GM18951 (cell line): ENCODE measurements around the gene JADE2.

ENCODE experiments used
- POLR2A ChIP-seq: IDR thresholded peaks from 4 replicates; pipeline ENCODE4 v1.6.1; 2011; ENCODE audit warnings: mild to moderate bottlenecking; ENCODE audit not compliant: insufficient read length, insufficient read depth; ENCODE audit errors: extremely low read depth
- in situ Hi-C: fragments of 300-500 bp; cut with MboI; formaldehyde crosslinking; loops from one replicate; pipeline ENCODE4 v1.12.0; 2022; ENCODE audit warnings: low sequenced_read_pairs, mixed read lengths, inconsistent platforms; ENCODE audit not compliant: unreplicated experiment

JADE2 gene

DNA sequence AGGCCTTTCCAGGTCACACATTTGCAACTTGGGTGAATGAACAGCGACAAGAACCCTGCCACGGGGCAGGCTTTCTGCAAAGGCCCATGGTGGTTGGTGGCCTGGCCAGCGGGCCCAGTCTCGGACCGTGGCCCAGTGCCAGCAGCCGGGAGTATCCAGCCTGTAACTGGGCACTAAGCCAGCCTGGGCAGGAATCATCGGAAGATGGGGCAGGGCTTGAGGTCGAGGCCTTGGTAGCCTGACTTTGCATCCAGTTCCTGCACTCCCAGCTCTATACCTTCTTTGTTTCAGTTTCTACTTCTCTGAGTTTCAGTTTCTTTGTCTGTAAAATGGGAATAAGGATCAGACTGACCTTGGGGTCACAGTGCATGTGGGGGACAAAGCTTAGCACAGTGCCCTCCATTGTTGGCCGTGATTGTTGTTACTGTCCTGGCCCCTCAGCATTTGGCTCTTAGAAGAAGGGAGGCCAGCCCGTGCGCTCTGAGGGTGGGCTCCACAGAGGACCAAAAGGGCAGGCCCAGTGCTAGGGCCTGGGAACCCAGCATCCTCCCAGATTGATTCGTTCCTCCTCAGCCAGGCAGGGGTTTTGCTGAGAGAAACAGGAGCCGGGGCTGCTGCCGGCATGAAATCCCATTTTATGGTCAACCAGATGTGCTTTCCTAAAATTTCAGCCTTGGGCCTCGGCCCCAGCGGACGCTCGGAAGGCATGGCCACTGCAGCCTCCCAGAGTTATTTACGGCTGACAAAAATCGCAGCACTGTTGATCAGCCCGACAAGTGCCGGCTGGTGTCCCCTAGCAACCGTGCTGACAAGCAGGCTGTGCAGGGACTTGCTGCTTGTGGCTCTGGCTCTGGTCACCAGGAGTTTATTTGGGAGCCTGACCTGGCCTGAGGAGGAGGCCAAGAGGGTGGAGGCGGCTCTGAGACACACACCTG lies 43.6 kb downstream of the JADE2 start:
- in situ Hi-C loops, result no loop called here
- TF ChIP-seq POLR2A, result no peak

DNA sequence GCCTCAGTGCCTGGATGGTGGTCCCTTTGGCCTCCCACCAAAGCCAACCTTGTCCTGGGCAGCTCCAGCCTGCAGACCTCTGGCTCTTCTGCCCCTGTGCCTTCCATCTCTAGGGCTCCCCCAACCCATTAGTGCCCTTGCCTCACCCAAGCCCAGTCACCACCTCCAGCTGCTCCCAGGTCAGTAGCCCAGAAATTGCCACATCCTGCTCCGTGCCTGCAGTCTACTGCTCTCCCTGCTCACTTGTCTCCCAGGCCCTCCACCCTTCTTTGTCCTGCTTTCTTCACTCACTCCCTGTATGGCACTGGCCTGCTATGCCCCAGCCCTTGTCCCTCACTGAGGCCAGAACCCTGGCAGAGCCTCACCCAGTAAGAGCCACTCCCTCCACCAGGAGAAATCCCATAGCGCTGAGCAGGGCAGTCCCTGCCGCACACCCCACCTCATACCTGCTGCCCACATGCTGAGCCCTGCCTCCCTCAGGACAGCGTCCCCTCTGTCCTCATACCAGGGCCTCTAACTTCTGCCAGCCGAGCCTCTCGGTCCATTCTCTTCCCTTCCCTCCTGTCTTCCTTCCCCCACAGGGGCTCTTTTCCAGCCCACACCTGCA lies 44.4 kb downstream of the JADE2 start:
- TF ChIP-seq POLR2A, result no peak
- in situ Hi-C loops, result no loop called here

DNA sequence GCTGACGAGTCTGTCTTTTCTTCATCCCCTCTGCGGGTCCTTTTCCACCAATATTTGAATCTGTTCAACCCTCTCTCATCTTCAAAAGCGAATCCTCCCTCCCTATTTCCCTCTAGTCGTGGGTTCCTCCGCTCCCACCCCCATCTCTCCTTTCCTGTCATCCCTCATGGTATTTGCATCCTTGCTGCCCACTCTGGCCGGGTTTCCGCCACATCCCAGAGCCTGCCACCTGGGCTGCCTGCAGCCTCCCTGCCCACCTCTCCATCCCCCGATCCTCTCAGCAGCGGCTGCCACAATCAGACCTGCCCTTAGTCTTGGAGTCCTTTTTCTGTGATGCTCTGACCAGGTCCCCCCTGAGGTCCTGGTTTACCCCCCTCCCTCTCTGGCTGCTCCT lies 44.9 kb downstream of the JADE2 start:
- in situ Hi-C loops, result no loop called here
- no peak for TF ChIP-seq POLR2A

DNA sequence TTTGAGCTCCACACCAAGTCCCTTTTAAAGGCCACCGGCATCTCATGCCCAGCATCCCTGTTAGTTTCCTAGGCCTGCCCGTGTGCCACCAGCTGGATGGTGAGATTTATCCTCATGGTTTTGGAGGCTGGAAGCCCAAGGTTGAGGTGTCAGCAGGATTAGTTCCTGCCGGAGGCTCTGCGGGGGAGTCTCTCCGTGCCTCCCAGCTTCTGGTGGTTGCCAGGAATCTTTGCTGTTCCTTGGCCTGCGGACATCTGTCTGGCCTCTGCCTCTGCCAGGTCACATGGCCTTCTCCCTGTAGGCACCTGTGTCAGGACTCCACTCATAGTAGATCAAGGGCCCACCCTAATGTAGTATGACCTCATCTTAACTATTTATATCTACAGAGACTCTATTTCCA lies 45.4 kb downstream of the JADE2 start:
- TF ChIP-seq POLR2A, result no peak
- in situ Hi-C loops, result no loop called here

DNA sequence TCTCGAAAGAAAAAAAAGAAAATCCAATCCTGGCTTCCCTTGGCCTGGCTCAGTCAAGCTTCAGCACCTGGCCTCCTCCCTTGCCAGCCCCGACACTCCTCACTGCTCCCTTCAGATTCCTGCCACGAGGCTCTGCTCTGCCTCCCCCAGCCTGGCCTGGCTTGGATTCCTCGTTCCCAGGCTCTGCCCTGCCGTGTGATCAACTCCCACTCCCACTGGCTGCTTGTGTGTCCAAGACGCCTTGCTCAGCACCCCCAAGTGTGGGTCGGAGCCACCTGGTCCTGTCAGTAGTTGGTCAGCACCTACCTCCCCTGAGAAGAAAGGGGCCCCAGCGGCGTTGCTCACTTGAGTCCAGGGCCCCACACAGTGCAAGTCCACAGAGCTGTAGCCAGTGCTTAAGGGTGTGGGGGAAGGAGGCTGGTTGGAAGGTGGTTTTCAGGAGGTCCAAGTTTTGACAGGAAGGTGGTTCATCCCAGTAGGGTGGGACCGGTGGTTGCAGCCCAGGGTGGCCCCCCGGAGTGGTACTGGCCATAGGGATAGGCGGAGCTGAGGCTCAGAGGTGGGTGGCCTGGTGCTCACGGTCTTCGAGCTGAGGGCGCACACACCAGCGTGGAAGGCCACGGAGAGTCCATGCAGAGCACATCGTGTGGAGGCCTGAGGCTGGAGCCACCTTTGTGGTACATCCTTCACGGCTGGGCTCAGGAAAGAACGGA lies 46.4 kb downstream of the JADE2 start:
- TF ChIP-seq POLR2A, result no peak
- in situ Hi-C loops, result no loop called here

DNA sequence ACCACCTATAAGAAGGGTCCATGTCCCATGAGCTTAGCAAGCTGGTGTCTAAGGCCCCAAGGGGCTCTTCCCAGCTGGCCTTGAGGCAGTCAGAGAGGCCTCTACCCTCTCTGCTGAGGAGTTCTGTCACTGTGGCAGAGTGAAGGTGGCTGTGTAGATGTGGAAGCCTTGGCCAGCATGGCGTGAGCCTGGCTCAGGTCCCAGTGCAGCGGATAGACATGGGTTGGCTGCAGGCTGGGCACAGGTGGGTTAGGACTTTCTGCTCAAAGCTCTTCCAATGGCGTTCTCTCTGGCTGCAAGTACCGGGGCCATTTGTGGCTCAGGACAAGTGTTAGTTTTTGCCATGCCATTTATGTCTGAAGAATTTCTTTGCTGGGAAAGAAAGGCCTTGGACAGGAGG lies 47.3 kb downstream of the JADE2 start:
- in situ Hi-C loops, result no loop called here

DNA sequence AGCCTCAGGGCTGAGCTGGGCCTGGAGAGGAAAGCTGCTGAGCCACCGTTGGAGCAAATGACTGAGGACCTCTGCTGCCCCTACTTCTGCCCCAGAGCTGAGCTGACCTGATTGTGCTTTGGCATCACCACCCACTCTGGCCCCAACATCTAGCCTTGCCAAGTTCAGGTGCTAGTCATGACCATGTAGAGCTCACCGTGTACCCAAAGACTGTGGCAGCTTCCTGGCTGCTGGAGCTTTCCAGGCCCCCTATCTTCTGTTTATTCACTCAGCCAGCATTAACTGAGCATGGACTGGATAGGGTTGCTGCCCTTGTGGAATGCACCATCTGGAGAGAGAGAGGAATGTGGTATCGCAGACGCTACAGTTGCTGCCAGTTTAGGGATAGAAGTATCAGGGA lies 49.1 kb downstream of the JADE2 start:
- TF ChIP-seq POLR2A, result no peak
- in situ Hi-C loops, result no loop called here

More for the DNA sequence above, 47.3 kb downstream of the JADE2 start:
- TF ChIP-seq POLR2A, result no peak

DNA sequence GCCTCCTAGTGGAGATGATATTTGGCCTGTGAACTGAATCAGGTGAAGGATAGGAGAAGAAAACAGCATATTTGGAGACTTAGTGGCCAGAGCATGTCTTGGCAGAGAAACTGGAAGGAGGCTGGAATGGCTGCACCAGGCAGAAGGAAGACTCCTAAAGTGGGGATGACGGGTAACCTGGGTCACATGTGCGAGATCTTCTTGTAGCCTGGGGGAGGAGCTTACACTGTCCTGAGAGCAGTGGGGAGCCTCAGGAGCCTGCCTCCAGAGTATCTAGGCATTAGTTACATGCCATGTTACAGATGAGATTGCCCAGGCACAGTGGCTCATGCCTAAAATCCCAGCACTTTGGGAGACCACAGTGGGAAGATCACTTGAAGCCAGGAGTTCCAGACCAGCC lies 49.8 kb downstream of the JADE2 start:
- in situ Hi-C loops, result loop anchor here (5.0 kb wide), 1 partner anchor 273 kb away; no protein-coding TSS in a partner anchor
- no peak for TF ChIP-seq POLR2A

DNA sequence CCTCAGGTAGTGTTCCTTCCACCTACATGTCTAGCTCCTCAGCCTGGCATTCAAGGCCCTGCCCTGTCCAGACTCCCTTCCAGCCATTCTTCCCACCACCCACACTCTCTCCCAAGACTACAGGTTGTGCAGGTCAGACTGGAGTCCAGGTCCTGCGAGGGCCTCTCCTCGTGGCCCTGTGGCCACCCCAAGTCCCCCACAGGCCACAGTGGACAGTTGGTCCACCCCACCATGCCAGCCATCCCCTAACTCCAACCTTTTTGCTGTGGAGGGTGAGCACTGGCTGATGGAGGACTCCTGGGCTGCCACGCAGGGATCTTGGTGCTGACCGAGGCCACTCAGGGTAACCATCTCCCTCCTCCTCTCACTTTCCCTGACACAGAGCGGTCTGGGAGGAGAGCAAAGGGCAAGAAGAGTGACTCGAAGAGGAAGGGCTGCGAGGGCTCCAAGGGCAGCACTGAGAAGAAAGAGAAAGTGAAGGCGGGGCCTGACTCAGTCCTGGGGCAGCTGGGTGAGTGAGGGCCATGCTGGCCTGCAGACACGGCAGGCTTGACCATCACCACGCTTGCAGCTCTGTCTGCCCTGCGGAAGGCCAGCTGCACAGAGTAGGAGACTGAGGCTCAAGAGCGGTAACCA lies 51.0 kb downstream of the JADE2 start:
- in situ Hi-C loops, result loop anchor here (5.0 kb wide), 1 partner anchor 274 kb away; no protein-coding TSS in a partner anchor
- no peak for TF ChIP-seq POLR2A

DNA sequence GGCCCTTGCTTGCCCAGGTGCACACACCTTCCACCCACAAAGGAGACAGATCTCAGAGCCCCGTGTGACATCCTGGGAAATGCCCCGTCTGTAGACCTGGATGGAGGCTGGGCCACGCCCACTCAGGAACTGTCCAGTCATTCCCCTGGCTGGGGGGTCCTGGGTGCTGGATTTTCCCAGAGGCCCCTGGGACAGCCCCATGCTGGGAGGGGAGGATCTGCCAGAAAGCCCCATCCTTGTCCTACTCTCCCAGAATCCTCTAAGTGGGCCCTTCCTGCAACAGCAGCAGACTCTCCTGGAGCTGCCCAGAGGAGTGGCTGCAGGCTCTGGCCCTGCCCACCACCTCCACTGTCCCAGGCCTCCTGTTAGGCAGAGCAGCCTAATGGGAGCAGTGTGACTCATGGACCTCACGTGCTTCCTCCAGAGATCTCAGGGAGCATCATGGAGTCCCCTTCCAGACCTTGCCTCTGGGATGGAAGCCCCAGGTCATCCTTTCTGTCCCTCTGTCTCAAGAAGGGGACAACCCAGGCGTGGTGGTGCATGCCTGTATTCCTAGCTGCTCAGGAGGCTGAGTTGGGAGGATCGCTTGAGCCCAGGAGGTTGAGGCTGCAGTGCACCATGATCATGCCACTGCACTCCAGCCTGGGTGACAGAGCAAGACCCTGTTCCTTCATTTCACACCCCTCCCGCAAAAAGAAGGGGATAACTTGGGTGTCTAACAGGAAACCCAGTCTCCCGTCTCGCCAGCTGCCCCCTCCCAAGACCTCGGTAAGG lies 51.7 kb downstream of the JADE2 start:
- no peak for TF ChIP-seq POLR2A
- in situ Hi-C loops, result loop anchor here (5.0 kb wide), 1 partner anchor 275 kb away; no protein-coding TSS in a partner anchor

DNA sequence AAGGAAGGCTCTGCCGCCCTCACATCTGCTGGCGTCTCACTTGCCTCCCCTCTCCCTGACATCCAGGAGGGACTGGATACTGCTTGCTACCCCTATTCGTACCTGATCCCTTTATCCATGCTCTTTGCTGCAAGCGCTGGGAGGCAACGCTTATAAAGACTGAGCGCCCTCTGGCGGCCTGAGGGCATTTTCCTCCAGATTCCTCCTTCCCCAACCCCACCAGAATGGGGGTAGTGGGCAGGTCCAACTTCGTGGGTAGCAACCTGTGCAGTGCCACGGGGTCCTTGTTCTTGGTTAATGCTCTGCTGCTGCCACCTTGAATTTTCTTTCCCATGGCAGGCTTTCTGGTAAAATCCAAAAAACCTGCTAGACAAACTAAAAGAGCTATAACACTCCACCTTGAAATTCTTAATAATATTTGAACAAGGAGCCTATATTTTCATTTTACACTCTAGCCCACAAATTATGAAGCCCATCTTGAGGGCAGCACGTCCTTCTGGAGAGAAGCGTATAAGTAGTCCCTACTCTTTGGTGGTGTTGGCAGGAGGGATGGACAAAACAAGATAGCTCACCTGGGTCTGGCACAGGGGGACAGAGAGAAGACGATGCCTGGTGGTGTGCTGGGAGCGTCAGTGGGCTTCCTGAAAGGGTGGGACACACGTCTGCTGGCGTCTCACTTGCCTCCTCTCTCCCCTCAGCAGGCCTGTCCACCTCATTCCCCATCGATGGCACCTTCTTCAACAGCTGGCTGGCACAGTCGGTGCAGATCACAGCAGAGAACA lies 52.5 kb downstream of the JADE2 start:
- TF ChIP-seq POLR2A, result no peak
- in situ Hi-C loops, result loop anchor here (5.0 kb wide), 1 partner anchor 276 kb away; no protein-coding TSS in a partner anchor
